ENCODE measurements around the gene PRDM7.

The PRDM7 gene

GRCh38 chr16:90054554-90054953 lies 22.6 kb downstream of the PRDM7 start:
- no peak for TF ChIP-seq CTCF (IDR thresholded peaks at IDR 0.05; ENCODE audit: low read depth, low read length)
- in situ Hi-C loops (cut with HindIII; ENCODE audit: low sequenced_read_pairs) = no loop called here
- DNase-seq (ENCODE audit: low read depth, low spot score) = no peak
- no peak overlapping the region for H3K4me3 ChIP-seq (ENCODE audit: low read depth, low read length)

GRCh38 chr16:90053902-90054500 lies 23.1 kb downstream of the PRDM7 start:
- no peak for DNase-seq (ENCODE audit: low read depth, low spot score)
- no peak for TF ChIP-seq CTCF (IDR thresholded peaks at IDR 0.05; ENCODE audit: low read depth, low read length)
- in situ Hi-C loops (cut with HindIII; ENCODE audit: low sequenced_read_pairs) = no loop called here
- no peak overlapping the region for H3K4me3 ChIP-seq (ENCODE audit: low read depth, low read length)

GRCh38 chr16:90050969-90051368 lies 26.2 kb downstream of the PRDM7 start:
- no peak overlapping the region for H3K4me3 ChIP-seq (ENCODE audit: low read depth, low read length)
- no peak for TF ChIP-seq CTCF (IDR thresholded peaks at IDR 0.05; ENCODE audit: low read depth, low read length)
- in situ Hi-C loops (cut with HindIII; ENCODE audit: low sequenced_read_pairs) = no loop called here
- DNase-seq (ENCODE audit: low read depth, low spot score) = no peak

- TF ChIP-seq CTCF (IDR thresholded peaks at IDR 0.05; ENCODE audit: low read depth, low read length) = no peak
- DNase-seq (ENCODE audit: low read depth, low spot score) = no peak
- in situ Hi-C loops (cut with HindIII; ENCODE audit: low sequenced_read_pairs) = no loop called here
- H3K4me3 ChIP-seq (ENCODE audit: low read depth, low read length) = no peak overlapping the region
Measured at GRCh38 chr16:90048737-90049330, 28.3 kb downstream of the PRDM7 start.

- DNase-seq (ENCODE audit: low read depth, low spot score) = no peak
- in situ Hi-C loops (cut with HindIII; ENCODE audit: low sequenced_read_pairs) = no loop called here
- no peak overlapping the region for H3K4me3 ChIP-seq (ENCODE audit: low read depth, low read length)
- no peak for TF ChIP-seq CTCF (IDR thresholded peaks at IDR 0.05; ENCODE audit: low read depth, low read length)
Measured at GRCh38 chr16:90048347-90048722, 28.8 kb downstream of the PRDM7 start.

GRCh38 chr16:90047714-90048346 lies 29.3 kb downstream of the PRDM7 start:
- no peak overlapping the region for H3K4me3 ChIP-seq (ENCODE audit: low read depth, low read length)
- DNase-seq (ENCODE audit: low read depth, low spot score) = no peak
- no peak for TF ChIP-seq CTCF (IDR thresholded peaks at IDR 0.05; ENCODE audit: low read depth, low read length)
- in situ Hi-C loops (cut with HindIII; ENCODE audit: low sequenced_read_pairs) = no loop called here

Data from astrocyte of the spinal cord (primary cell).